Measurements from ENCODE around the gene CDKAL1. TPM values are rescaled to one million over a fixed set of nuclear protein-coding genes. Genes with fewer than 3 reads are reported as not detected.

The CDKAL1 gene
- total and polyA plus RNA-seq, 2 of the 13 experiments (the other 11 are each of a cell fraction or from before 2014, with no cell fraction given) = 9.5 to 27.7 TPM

GRCh38 chr6:20840675-20841074, 306.4 kb downstream of the CDKAL1 start:
- no peaks in the 10 kb centered on the region for H3K4me1 ChIP-seq (ENCODE audit: insufficient read depth, low read length)
- no peak overlapping the region for H3K27ac ChIP-seq (ENCODE audit: extremely low read length, insufficient read depth, low read length)
- H3K4me2 ChIP-seq (ENCODE audit: low read depth, low read length) = no peak overlapping the region
- no peaks in the 10 kb centered on the region for H3K79me2 ChIP-seq (ENCODE audit: insufficient read depth, low read length)
- intact Hi-C loops (cut with micrococcal nuclease; ENCODE audit: unreplicated experiment) = no loop called here
- CTCF ChIA-PET (ENCODE audit: low intra/inter-chr PET ratio, low total read pairs) = no interaction called here
- H3K9ac ChIP-seq (ENCODE audit: insufficient read depth, low read depth, low read length) = no peak overlapping the region
- H3K9me3 ChIP-seq (ENCODE audit: low read length) = no peaks in the 10 kb centered on the region
- H3K27me3 ChIP-seq (ENCODE audit: control insufficient read depth in 1 of 2, insufficient read depth in 2 of 2, low read length in 2 of 2) = no peaks in the 10 kb centered on the region
- FAIRE-seq (no peak), ATAC-seq (no peak), DNase-seq (ENCODE audit: low spot score) (no peak)
- in situ Hi-C loops (cut with HindIII; ENCODE audit: extremely low pct_ligation_motif_present, low pct_unique_long_range_greater_than_20kb) = no loop called here
- 92% methylated on average over 2 of the region's 2 CpGs for WGBS (ENCODE audit: low lambda C conversion rate)
- no TSS peak for BruUV-seq (replicated peaks)
- no peaks in the 10 kb centered on the region for H3K36me3 ChIP-seq (replicated peaks in 1 of 2; ENCODE audit: control insufficient read depth in 1 of 2, insufficient read depth in 2 of 2, low read length in 2 of 2)
- H3K4me3 ChIP-seq (replicated peaks in 1 of 3; ENCODE audit: insufficient read depth in 1 of 3, low read depth in 2 of 3, low read length in 3 of 3) = no peak overlapping the region
- H4K20me1 ChIP-seq (ENCODE audit: insufficient read depth, low read length) = no peaks in the 10 kb centered on the region
- TF ChIP-seq DPF2 (CRISPR knock-in tag; IDR thresholded peaks at IDR 0.05; ENCODE audit: borderline replicate concordance, low read depth) (no peak), E2F1 (CRISPR knock-in tag; IDR thresholded peaks at IDR 0.05) (no peak), BCL6 (CRISPR knock-in tag; IDR thresholded peaks at IDR 0.05) (no peak), ZNF639 (CRISPR knock-in tag; conservative IDR thresholded peaks at IDR 0.05) (no peak), ZNF496 (CRISPR knock-in tag; IDR thresholded peaks at IDR 0.05; ENCODE audit: insufficient replicate concordance) (no peak), PHF20 (CRISPR knock-in tag; IDR thresholded peaks at IDR 0.05) (no peak), SP1 (IDR thresholded peaks at IDR 0.05) (no peak), SP1 (CRISPR knock-in tag; IDR thresholded peaks at IDR 0.05) (no peak), SALL1 (CRISPR knock-in tag; IDR thresholded peaks at IDR 0.05) (no peak)
- no peak overlapping the region for H2AFZ ChIP-seq (ENCODE audit: low read length)
- POLR2A ChIA-PET = no interaction called here
